A673 (cell line): Measurements from ENCODE around the gene KRTAP19-5.

Experiments used
- CTCF ChIP-seq: fragments of 300-800, 200-600 bp; sonication (generic); conservative IDR thresholded peaks from 2 replicates; pipeline ENCODE4 v1.5.1; 2017; ENCODE audit warnings: low read depth, mild to moderate bottlenecking, antibody characterized with exemption, low read length, moderate library complexity, mixed read lengths
- EZH2 ChIP-seq: fragments of 200-600 bp; sonication (generic); IDR thresholded peaks from 2 replicates; pipeline ENCODE4 v1.6.1; 2017; ENCODE audit warnings: borderline replicate concordance, low read depth, mild to moderate bottlenecking, mixed read lengths, antibody characterized with exemption, low read length; ENCODE audit not compliant: poor library complexity, severe bottlenecking

GRCh38 chr21:30497065-30497464 is 4.9 kb downstream of the KRTAP19-5 start, which contains the start of gene KRTAP19-4:
- no peak for TF ChIP-seq CTCF
- no peak for TF ChIP-seq EZH2
